Activated CD8-positive, alpha-beta memory T cell treated with anti-CD3 and anti-CD28 coated beads, Interleukin-2, amount 50 U/mL, for 4 hours (primary cell): ENCODE data around the gene ST3GAL3.
"Not testable (repeated sequence)": the region's sequence is repeated elsewhere in the genome, so short reads cannot be mapped to it uniquely, and the experiment has no call there.

Source experiments
- DNase-seq: peaks from one replicate; pipeline ENCODE4 v3.0.0-alpha.2; 2020

ST3GAL3 gene

DNA sequence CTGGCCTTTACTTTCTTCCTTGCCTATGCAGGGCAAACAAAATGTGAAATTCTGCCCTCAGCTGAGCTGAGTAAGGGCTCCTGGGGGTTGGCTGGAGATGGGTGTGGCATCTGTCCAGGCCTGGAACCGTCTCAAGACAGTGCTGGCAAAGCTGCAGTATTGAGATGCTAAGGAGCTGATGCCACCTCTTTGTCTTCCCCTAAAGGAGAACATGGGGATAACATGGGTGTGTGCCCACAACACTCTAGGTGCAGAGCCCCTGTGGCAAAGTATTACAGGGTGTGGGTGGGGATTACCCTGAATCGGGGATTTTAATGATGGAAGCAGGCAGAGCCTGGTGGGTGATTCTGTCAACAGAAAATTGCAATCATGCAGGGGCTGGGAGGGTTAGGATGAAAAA lies 2.5 kb upstream of the ST3GAL3 start:
- DNase-seq = no peak

DNA sequence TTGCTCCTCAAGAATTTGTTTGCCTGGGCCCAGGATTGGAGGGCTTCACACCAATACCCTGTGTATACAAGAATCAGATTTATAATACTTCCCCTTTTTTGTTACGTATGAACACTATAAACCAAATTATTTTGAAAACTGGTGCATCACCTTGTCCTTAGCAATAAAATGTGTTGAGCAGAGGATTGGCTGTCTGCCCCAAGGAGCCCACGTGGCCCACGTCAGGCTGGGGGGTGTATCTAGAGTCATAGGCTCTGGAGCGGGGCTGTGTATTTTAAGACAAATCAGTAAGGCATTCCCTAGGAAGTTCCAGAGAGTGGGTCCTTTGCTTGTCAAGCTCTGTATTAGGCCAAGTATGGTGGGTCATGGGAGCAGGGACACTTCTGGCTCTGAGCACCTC lies 2.0 kb upstream of the ST3GAL3 start:
- no peak for DNase-seq

DNA sequence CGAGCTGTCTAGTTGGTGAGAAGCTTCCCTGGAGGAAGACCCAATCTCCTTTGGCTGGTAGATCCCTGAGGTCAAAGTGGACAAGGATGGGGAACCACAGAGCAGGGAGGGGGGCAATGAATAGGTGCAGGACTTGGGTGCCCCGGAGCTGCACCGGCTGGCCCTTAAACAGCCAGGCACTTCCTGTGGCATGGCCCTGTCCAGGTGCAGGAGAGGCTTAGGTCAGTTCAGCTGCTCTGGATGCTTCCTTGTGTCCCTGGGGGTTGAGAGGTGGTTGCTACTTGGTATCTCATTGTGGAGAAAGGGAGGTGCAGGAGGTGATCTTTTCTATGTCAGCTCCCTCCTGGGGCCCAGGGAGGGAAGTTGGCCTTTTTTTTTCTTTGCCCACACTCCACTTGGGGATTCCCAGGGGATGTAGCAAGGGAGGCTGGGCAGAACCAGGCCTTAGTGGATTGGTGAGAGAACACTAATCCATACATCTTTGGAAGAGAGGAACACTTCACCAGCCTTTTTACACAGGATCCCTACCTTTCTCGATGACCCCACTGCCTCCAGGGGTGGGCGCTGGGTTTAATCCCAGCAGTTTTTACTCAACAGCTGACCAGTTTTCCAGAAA lies 1.2 kb upstream of the ST3GAL3 start:
- no peak for DNase-seq

DNA sequence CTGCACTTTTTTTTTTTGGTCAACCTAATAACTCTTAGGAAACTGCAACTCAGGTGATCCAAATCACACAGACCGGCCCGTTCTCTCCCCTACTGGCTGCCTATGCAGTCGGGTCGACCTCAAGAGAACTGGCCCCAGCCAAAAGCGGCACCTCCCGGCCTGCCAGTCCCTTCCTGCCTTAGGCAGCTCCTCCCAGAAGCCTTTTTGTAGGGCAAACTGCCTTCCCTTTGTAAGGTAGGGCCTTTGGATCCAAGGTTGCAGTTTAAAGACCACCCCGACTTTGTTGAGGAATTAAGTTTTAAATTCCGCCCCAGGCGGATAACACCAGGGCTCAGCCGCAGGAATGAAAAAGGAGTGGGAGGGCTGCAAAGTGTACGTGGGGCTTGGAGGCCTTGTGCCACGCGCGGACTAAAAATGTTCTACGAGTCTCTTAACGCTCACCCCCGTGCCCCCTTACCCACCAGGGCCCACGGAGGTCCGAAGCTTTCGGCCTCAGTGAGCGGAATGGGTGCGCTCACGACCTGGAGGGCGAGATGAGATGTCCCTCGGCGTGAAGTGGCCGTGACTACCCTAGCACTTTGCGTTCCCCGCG lies 642 bp upstream of the ST3GAL3 start:
- DNase-seq = peak; percentile 24

DNA sequence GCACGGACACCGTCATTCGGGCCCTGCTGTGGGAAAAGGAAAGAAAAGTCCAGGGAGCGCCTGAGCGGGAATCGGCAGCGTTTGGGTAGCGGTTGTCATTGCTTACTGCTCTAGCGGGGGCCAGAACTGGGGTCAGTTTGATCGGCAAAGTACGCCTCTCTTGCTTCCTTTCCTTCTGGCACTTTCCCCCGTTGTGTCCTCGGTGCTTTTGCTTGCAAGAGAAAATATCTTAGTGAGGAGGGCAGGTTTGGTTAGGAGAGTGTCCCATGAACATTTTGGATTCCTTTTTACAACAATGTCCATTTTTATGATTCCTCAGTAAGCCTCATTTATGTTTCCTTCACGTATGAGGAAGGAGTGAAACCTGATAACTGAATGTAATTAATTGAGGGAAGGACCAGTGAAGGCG lies 670 bp downstream of the ST3GAL3 start:
- no peak for DNase-seq

DNA sequence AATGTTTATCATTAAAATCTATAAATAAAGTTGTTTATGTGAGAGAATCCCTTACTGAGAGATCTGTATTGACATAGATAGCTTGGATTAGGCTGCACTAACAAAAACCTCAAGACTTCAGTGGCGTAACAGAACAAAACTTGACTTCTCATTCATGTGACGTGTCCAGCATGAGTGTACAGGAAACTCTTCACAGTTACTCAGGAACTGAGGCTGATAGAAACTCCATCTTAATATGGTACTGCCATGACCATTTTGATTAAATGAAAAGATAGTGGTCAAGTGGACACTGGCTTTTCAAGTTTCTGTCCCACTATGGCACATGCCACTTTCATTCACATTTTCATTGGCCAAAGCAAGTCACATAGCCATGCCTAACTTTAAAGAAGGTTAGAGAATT lies 3.7 kb downstream of the ST3GAL3 start:
- no peak for DNase-seq

DNA sequence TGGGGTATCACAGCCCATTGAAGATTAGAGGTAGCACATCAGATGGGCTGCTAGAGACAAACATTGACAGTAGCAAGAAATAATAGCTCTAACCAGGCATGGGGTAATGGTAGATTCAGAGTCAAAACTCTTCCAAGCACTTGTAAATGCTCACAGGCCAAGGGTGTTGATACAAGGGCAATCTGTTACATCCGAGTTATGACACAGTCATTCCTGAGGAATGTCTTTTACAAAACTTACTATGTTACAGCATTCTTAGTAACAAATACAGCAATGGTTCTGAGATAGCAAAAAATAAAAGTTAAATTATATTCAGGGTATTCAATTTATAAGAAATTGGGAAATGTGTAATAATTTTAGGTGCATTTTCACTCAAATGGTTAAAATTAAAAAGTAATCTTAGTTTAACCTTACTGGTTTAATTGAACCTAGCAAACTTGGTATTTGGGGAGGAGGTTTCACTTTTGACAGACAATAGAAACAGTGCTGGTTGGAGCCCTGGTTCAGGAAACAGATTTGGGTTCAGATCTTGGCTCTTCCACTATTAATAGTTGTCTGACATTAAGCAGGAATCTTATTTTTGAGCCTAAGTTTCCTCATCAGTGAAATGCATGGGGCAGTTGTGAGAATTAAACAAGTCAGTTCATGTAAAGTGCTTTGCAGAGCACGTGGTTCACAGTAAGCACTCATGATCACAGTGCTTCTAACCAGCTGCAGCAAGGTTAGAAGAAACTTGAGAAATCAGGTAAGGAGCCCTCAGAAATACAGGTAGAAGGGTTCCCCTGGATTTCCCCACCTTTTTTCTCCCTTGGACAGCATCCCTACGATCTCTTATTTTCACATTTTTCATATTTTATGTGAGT lies 4.4 kb downstream of the ST3GAL3 start:
- DNase-seq = no peak

DNA sequence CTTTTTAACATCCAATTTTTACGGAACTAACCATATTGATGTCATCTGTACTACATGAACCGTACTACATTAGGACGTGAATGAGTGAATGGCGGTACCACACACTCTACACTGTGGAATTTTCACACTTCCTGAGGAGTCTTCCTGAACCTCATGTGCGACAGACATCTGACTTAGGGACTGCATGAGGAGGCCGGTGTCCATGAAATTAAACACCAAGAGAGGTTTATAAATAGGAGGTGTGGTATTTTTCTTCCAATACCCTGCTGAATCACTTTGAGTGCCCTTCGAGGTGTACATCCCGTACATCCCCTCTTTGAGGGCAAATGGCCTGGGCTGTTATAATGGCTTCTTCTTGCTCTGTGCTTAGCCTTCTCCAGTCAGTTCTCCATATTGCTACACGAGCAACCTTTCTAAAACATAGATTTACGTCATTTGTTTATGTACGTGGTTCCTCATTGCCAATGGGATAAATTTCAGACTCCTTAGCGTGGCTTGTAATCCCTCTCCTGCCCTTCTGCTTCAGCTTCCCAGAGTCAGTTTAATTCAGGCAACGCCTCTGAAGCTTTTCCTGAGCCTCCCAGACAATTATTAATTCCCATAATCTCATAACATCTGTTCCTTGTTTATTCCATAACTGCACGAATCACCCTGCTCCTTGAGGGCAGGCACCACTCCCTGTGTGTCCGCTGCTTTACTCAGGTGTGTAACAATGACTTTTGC lies 9.4 kb downstream of the ST3GAL3 start:
- DNase-seq = no peak

DNA sequence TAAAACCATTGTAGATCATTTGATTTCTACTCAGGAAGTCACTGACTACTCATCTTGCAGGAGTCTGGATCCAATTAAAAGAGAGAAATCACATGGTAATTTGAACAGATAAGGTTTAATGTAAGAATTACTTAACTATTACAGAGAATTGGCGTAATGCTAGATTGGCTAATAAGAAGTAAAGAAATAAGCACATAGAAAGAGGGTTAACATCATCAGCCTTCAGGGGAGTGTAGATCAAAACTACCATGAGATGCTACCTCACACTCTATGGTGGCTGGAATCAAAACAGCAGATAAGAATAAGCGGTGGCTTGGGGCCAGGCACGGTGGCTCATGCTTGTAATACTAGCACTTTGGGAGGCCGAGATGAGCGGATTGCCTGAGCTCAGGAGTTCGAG lies 11.7 kb downstream of the ST3GAL3 start:
- no peak for DNase-seq

DNA sequence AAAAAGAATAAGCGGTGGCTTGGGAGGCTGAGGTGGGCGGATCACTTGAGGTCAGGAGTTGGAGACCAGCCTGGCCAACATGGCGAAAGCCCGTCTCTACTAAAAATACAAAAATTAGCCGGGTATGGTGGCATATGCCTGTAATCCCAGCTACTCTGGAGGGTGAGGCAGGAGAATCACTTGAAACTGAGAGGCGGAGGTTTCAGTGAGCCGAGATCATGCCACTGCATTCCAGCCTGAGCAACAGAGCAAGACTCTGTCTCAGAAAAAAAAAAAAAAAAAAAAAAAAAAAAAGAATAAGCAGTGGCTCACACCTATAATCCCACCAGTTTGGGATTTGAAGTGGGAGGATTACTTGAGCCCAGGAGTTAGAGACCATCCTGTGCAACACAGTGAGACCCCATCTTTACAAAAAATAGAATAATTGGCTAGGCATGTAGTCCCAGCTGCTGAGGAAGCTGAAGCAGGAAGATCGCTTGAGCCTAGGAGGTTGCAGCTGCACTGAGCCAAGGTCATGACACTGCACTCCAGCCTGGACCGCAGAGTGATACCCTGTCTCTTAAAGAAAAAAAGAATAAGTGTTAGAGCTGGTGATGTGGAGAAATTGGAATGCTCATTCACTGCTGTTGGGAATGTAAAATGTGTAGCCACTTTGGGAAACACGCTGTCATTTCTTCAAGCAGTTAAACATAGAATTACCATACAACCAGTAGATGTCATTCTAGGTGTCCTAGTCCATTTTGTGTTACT lies 12.5 kb downstream of the ST3GAL3 start:
- DNase-seq = not testable (repeated sequence)

DNA sequence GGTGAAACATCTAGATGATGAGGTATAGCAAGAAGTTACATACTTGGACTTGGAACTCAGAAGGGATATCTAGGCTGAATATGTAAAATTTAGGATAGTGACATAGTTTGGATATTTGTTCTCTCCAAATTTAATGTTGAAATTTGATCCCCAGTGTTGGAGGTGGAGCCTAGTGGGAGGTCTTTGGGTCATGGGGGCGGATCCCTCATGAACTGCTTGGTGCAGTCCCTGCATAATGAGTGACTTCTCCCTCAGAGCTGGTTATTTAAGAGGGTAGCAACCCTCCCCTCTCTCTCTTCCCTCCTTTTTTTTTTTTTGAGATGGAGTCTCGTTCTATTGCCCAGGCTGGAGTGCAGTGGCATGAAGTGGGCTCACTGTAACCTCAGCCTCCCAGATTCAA lies 15.5 kb downstream of the ST3GAL3 start:
- no peak for DNase-seq

DNA sequence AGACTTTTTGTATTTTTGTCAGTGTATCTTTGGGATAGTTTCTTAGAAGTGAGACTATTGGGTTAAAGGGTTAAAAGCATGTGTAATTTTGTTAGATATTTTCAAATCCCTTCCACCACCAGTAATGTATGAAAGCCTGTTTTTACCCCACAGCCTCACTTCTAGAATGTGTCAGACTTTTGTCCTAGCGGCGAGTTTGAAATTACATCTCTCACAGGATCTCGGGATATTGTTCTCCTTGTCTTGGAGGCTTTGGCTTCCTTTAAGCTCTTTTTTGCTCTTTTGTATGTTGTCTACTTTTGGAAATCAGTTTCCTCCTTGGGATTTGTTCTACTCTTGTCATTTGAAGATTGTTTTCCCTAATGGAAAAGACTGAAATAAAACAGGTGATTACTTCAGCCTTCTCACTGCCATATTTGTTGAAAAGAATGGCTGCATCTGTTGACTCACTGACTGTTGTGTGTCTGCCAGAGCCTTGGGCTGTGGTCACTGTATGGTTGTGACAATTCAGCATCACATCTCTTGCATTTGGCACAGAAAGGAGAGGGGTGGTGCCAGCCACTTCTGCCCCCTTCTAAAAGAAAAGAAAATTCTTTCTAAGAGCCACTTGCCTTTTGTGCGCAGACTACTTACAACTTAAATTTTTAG lies 22.6 kb downstream of the ST3GAL3 start:
- no peak for DNase-seq

DNA sequence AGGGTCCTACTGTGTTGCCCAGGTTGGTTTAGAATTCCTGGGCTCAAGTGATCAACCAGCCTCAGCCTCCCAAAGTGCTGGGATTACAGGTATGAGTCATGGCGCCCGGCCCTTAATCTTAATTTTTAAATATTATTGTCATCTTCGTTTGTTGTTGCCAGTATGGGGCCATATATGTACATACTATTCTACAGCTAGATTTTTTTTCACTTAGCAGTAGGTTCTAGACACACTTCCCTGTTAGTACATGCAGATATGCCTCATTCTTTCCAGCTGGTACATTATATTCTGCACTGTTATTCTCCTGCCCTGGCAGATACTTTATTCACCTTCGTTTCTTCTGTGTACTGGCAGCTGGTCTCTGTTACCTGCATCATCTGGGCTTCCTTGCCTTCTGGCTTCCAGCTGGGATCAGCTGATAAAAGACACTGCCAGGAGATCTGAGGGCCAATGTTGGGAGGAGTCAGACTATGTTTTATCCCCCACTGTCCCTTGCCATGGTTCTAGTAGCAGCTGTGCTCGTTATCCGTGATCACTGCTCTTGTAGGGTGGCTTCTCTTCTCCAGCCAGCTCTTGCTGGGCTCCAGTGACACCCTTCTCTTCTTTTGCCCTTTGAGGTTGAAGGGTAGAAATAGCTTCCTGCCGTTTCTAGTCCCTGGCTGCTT lies 24.7 kb downstream of the ST3GAL3 start:
- DNase-seq = no peak

DNA sequence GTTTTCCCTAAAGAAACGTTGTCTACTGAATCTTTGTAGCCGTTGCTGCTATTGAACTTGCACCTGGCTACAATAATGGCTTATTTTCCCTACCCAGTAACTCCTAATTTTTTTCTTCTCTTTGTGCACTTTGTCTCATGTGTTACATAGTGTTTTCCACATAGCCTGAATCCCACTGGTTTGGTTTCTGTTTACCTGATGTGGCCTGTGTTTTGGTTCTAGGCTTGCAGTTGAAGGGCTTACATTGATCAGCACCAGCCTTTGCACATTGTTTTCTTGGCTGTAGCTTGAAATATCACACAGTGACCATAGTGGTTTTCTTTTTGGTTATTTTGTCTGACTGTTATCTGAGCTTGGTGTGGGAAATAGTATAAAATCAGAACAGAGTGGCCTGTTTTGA lies 29.5 kb downstream of the ST3GAL3 start:
- DNase-seq = no peak

DNA sequence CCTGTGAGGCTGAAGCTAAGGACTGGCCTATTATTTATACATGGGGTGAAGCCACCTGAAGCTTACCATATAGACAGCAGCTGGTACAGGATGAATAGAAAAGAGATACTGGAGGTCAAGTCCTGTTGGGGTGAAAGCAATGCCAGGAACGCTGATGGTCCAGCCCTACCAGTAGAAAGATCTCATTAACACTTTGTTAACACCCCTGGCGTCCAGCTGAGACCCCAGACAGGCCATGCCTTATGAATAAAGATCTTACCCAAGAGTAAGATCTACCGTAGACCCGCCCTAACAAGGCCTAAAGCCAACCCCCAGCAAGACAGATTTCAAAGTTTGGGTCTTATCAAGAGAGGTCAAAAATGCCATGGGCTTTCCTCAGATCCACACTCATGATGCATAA lies 34.7 kb downstream of the ST3GAL3 start:
- DNase-seq = no peak

DNA sequence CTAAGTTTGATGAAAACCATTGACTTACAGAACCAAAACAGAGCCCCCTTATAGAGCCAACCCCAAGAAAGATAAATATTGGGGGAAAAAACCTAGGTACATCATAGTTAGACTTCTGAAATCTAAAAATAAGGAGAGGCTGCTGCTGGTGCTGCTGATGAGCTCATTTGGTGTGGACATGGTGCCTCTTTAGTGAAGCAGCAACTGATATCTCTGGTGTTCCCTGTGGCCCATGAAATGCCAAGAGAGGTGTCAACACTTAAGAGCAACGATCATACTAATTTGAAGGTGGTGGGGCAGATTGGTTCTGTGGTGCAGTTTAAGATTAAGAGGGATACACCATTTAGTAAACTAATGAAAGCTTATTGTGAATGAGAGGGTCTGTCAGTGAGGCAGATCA lies 35.9 kb downstream of the ST3GAL3 start:
- DNase-seq = no peak

DNA sequence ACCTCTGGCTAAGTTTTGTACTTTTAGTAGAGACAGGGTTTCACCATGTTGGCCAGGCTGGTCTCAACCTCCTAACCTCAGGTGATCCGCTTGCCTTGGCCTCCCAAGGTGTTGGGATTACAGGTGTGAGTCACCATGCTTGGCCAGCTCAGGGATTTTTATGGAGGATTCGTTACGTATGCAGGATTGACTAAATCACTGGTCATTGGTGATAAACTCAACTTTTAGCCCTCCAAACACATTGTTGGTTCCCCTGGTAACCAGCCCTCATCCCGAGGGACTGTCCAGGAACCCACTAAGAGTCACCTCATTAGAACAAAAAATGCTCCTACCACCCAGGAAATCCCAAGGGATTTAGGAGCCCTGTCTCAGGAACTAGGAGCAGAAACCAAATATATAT lies 40.4 kb downstream of the ST3GAL3 start:
- no peak for DNase-seq

DNA sequence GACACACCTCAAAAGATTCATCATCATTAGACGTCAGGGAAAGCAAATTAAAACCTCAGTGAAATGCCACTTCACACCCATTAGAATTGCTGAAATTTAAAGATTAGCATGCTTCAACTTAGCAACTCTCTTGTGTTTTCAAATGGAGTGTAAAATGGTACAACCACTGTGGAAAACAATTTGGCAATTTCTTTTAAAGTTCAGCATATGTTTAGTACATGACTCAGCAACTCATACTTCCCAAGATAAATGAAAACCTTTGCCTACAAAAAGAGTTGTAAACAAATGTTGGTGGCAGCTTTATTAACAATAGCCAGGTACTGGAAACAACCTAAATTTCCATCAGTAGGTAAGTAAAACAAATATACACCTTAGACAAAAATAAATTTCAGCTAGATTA lies 42.7 kb downstream of the ST3GAL3 start:
- no peak for DNase-seq

DNA sequence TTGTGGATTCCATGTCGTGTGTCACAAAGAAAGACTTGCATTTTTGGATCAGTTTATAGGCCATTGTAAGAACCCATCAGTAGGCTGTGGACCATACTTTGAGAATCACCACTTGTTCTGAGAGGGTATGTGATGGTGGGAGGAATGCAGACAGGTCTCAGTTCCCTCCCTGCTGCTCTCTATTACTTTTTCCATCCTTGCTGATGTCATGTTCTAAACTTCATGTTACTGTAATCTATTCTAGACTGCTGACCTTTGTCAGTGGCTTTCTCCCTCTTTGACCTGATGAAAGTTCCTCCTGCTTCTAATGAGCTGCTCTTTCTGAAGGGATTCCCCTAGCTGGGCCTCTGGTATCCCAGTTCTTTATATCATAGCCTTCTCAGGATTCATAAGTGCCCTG lies 46.1 kb downstream of the ST3GAL3 start:
- DNase-seq = no peak

DNA sequence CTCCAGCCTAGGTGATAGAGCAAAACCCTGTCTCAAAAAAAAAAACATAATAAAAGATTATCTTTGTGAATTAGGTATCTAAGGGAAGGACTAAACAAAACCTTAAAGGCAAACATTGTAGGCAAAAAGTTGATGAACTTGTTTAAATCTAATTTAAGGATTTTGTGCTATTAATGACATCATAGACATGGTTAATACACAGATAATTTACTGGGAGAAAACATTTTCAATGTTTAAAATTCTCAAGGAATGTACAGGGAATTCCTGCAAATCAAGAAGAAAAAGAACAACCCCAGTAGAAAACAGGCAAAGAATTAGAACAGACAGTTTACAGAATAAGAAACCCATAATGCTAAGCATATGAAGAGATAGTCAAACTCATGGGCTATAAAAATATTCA lies 47.6 kb downstream of the ST3GAL3 start:
- DNase-seq = no peak

DNA sequence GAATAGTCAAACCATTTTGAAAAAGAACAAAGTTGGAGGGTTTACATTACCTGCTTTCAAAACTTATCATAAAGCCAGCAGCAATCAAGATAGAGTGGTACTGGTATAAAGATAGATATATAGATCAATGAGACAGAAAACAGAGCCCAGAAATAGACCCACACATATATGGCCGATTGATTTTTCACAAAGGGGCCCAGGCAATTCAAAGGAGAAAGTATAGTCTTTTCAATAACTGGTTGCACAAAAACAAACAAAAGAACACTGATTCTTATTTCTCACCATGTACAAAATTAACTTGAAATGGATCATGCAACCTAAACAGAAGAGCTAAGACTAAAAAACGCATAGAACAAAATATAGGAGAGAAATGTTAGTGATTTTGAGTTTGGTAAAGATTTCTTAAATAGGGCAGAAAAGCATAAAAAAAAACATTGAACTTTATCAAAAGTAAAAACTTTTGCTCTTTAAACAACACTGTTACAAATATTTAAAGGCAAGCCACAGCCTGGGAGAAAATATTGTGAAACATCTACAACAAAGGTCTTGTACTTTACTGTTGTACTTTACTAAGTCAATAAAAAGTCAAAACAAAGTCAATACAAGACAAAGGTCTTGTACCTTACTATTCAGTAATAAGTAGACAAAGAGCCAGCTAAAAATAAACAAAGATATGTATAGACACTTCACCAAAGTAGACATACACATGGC lies 50.2 kb downstream of the ST3GAL3 start:
- DNase-seq = no peak
